ENCODE results near the gene ZBTB25. TPM values are rescaled to one million over a fixed set of nuclear protein-coding genes. Genes with fewer than 3 reads are reported as not detected.

ZBTB25 gene
- total RNA-seq, 1 experiment from 2014 or later: 19.0 TPM

DNA sequence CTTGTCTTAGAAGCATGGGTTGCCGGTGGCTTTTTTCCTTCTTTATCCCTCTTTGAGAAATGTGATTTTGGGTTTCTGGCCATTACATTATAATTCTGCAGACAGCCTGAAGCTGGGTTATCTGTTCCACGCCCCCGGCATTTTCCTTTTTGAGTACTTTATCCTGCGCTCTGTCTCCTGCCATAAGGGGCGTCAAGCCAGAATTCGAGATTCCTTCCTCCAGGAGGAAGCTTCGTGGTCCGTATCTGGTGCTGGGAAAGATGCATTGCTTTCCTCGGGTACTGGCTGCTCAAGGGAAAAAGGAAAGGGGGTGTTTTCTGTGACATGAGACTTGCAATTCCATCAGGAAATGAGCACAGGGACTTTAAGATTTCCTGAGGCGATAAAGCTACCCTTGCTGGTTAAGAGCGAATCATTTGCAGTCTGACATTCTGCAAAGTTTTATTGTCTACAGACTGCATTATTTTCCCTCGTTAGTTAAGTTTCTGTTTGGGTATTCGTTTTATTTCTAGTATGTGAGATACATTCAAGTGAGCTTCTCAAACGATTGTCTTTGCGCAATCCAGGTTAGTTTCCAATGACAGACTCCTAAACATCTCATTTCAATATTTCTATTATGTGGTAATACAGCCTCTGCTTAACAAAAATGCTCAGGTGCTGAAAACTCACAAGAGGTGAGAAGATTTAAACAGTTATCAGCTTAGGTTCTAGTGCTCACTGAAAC lies 37.6 kb downstream of the ZBTB25 start:
- Histone ChIP-seq H3K9me3 (ENCODE audit: control insufficient read depth in 1 of 2, insufficient read depth in 1 of 2, low read depth in 1 of 2, low read length in 2 of 2) (no peaks in the 10 kb centered on the region), H3K4me1 (ENCODE audit: control insufficient read depth in 1 of 2, insufficient read depth in 2 of 2, low read length in 2 of 2) (peaks cover 0 to 4% of the 10 kb centered on the region in 2 experiments; a peak in 1 of 4 replicates), H3K36me3 (ENCODE audit: control insufficient read depth in 1 of 2, insufficient read depth in 2 of 2, low read length in 2 of 2) (peaks cover 0 to 2% of the 10 kb centered on the region in 2 experiments; a peak in 1 of 4 replicates), H2AFZ (ENCODE audit: low read depth, low read length, poor library complexity, severe bottlenecking) (no peak overlapping the region), H3K9me2 (ENCODE audit: insufficient read depth) (no peaks in the 10 kb centered on the region), H4K20me1 (ENCODE audit: insufficient read depth) (no peaks in the 10 kb centered on the region), H3K9ac (ENCODE audit: low read length) (no peak overlapping the region), H3K27ac (ENCODE audit: low read depth, low read length) (no peak overlapping the region), H3K4me2 (ENCODE audit: low read length) (peak overlapping the region; percentile 42), H3K4me3 (replicated peaks in 1 of 2; ENCODE audit: low read depth in 1 of 2, low read length in 2 of 2) (no peak overlapping the region), H3K79me2 (ENCODE audit: insufficient read depth, low read length) (no peaks in the 10 kb centered on the region), H3K27me3 (ENCODE audit: insufficient read depth, low read length) (no peaks in the 10 kb centered on the region)
- DNase-seq (ENCODE audit: low read depth, low spot score) (no peak), ATAC-seq (no peak)
- RAD21 ChIA-PET (ENCODE audit: low non-redundant PET in 1 of 2, low total read pairs in 2 of 2, uncharacterized antibody in 2 of 2, unreplicated experiment in 2 of 2): no interaction called here
- no TSS peak for BruUV-seq (replicated peaks)
- TF ChIP-seq ZFX (IDR thresholded peaks at IDR 0.05) (no peak), EZH2phosphoT487 (IDR thresholded peaks at IDR 0.05; ENCODE audit: borderline replicate concordance) (no peak), POLR2A (IDR thresholded peaks at IDR 0.05; ENCODE audit: borderline replicate concordance, extremely low read depth, insufficient read depth, insufficient read length) (no peak), SP1 (IDR thresholded peaks at IDR 0.05; ENCODE audit: low read depth) (no peak), TCF7L2 (IDR thresholded peaks at IDR 0.05; ENCODE audit: borderline replicate concordance, extremely low read depth, insufficient read depth, insufficient read length) (no peak), CBX3 (IDR thresholded peaks at IDR 0.05; ENCODE audit: low read depth) (no peak), RAD21 (IDR thresholded peaks at IDR 0.05; ENCODE audit: low read depth) (no peak), EGR1 (IDR thresholded peaks at IDR 0.05; ENCODE audit: low read depth) (no peak), SRF (IDR thresholded peaks at IDR 0.05; ENCODE audit: low read depth) (no peak), POLR2AphosphoS5 (IDR thresholded peaks at IDR 0.05; ENCODE audit: low read depth, low read length) (no peak), YY1 (IDR thresholded peaks at IDR 0.05; ENCODE audit: extremely low read depth, insufficient replicate concordance, low read depth, low read length) (no peak), EZH2 (IDR thresholded peaks at IDR 0.05) (no peak), CEBPB (IDR thresholded peaks at IDR 0.05; ENCODE audit: low read depth) (no peak), FOSL1 (IDR thresholded peaks at IDR 0.05; ENCODE audit: low read depth) (no peak)
- TF ChIP-seq, protein P1, sequence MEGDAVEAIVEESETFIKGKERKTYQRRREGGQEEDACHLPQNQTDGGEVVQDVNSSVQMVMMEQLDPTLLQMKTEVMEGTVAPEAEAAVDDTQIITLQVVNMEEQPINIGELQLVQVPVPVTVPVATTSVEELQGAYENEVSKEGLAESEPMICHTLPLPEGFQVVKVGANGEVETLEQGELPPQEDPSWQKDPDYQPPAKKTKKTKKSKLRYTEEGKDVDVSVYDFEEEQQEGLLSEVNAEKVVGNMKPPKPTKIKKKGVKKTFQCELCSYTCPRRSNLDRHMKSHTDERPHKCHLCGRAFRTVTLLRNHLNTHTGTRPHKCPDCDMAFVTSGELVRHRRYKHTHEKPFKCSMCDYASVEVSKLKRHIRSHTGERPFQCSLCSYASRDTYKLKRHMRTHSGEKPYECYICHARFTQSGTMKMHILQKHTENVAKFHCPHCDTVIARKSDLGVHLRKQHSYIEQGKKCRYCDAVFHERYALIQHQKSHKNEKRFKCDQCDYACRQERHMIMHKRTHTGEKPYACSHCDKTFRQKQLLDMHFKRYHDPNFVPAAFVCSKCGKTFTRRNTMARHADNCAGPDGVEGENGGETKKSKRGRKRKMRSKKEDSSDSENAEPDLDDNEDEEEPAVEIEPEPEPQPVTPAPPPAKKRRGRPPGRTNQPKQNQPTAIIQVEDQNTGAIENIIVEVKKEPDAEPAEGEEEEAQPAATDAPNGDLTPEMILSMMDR (IDR thresholded peaks at IDR 0.05 in 2 of 3, conservative IDR thresholded peaks at IDR 0.05 in 1 of 3; ENCODE audit: borderline replicate concordance in 1 of 3, insufficient read depth in 1 of 3, low read depth in 2 of 3, low read length in 2 of 3): no peak
- TF ChIP-seq, protein P2, sequence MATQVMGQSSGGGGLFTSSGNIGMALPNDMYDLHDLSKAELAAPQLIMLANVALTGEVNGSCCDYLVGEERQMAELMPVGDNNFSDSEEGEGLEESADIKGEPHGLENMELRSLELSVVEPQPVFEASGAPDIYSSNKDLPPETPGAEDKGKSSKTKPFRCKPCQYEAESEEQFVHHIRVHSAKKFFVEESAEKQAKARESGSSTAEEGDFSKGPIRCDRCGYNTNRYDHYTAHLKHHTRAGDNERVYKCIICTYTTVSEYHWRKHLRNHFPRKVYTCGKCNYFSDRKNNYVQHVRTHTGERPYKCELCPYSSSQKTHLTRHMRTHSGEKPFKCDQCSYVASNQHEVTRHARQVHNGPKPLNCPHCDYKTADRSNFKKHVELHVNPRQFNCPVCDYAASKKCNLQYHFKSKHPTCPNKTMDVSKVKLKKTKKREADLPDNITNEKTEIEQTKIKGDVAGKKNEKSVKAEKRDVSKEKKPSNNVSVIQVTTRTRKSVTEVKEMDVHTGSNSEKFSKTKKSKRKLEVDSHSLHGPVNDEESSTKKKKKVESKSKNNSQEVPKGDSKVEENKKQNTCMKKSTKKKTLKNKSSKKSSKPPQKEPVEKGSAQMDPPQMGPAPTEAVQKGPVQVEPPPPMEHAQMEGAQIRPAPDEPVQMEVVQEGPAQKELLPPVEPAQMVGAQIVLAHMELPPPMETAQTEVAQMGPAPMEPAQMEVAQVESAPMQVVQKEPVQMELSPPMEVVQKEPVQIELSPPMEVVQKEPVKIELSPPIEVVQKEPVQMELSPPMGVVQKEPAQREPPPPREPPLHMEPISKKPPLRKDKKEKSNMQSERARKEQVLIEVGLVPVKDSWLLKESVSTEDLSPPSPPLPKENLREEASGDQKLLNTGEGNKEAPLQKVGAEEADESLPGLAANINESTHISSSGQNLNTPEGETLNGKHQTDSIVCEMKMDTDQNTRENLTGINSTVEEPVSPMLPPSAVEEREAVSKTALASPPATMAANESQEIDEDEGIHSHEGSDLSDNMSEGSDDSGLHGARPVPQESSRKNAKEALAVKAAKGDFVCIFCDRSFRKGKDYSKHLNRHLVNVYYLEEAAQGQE (IDR thresholded peaks at IDR 0.05; ENCODE audit: low read depth): no peak
- TF ChIP-seq, protein P3, sequence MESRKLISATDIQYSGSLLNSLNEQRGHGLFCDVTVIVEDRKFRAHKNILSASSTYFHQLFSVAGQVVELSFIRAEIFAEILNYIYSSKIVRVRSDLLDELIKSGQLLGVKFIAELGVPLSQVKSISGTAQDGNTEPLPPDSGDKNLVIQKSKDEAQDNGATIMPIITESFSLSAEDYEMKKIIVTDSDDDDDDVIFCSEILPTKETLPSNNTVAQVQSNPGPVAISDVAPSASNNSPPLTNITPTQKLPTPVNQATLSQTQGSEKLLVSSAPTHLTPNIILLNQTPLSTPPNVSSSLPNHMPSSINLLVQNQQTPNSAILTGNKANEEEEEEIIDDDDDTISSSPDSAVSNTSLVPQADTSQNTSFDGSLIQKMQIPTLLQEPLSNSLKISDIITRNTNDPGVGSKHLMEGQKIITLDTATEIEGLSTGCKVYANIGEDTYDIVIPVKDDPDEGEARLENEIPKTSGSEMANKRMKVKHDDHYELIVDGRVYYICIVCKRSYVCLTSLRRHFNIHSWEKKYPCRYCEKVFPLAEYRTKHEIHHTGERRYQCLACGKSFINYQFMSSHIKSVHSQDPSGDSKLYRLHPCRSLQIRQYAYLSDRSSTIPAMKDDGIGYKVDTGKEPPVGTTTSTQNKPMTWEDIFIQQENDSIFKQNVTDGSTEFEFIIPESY (IDR thresholded peaks at IDR 0.05; ENCODE audit: extremely low read depth, insufficient replicate concordance, low read length): no peak
- TF ChIP-seq, protein P4, sequence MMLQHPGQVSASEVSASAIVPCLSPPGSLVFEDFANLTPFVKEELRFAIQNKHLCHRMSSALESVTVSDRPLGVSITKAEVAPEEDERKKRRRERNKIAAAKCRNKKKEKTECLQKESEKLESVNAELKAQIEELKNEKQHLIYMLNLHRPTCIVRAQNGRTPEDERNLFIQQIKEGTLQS (IDR thresholded peaks at IDR 0.05): no peak
- TF ChIP-seq, protein P5, sequence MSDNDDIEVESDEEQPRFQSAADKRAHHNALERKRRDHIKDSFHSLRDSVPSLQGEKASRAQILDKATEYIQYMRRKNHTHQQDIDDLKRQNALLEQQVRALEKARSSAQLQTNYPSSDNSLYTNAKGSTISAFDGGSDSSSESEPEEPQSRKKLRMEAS (IDR thresholded peaks at IDR 0.05): no peak
- CTCF ChIA-PET: no interaction called here
- POLR2A ChIA-PET: no interaction called here
- intact Hi-C loops (cut with micrococcal nuclease): no loop called here

All from HCT116 (cell line).